OCI-LY7 (cell line): ENCODE data around the gene CBFA2T2. TPM values are rescaled to one million over a fixed set of nuclear protein-coding genes. Genes with fewer than 3 reads are reported as not detected.
"Not testable (repeated sequence)": the region's sequence is repeated elsewhere in the genome, so short reads cannot be mapped to it uniquely, and the experiment has no call there.

Experiments used
- BruUV-seq: library from RNA; stranded (reverse); fragments of 400-500 nt; replicated peaks from 2 replicates; lab custom pipeline; 2021; lab: Mats Ljungman, UMichigan
- CTCF ChIA-PET: fragments of 300-600 bp; sonication (Branson Sonifier 250); formaldehyde crosslinking; loops from one replicate; lab custom pipeline; 2022; ENCODE audit warnings: antibody characterized with exemption; ENCODE audit not compliant: unreplicated experiment; lab: Charles Lee
- POLR2A ChIA-PET: fragments of 300-600 bp; sonication (Branson Sonifier 250); formaldehyde crosslinking; loops from one replicate; lab custom pipeline; 2022; ENCODE audit warnings: antibody characterized with exemption; lab: Charles Lee
- DNase-seq: peaks from one replicate; pipeline ENCODE4 v3.0.0-alpha.2; 2015; ENCODE audit warnings: low spot score
- H2AFZ ChIP-seq: fragments of 200-600 bp; sonication (generic), shearing (Covaris generic); 2 replicates; pipeline ENCODE4 v1.6.1; 2014; ENCODE audit warnings: mild to moderate bottlenecking, antibody characterized with exemption, low read length, moderate library complexity
- H3K27ac ChIP-seq: fragments of 200-600 bp; sonication (generic); 2 replicates; pipeline ENCODE4 v1.5.1; 2014; ENCODE audit warnings: mixed run types, low read depth, mild to moderate bottlenecking, moderate library complexity, low read length, inconsistent platforms; ENCODE audit not compliant: poor library complexity, severe bottlenecking
- H3K36me3 ChIP-seq: fragments of 200-600 bp; sonication (generic); 2 replicates; pipeline ENCODE4 v1.6.1; 2014; ENCODE audit warnings: mild to moderate bottlenecking, antibody characterized with exemption, low read length, moderate library complexity, mixed read lengths; ENCODE audit not compliant: insufficient read depth
- H3K4me1 ChIP-seq: fragments of 200-600 bp; sonication (generic); 2 replicates; pipeline ENCODE4 v1.5.1; 2014; ENCODE audit warnings: mild to moderate bottlenecking, low read length; ENCODE audit not compliant: insufficient read depth, poor library complexity, severe bottlenecking
- H3K4me2 ChIP-seq: fragments of 200-600 bp; sonication (generic); 2 replicates; pipeline ENCODE4 v1.6.1; 2014; ENCODE audit warnings: mild to moderate bottlenecking, low read length
- H3K4me3 ChIP-seq: fragments of 200-600 bp; sonication (generic); 2 replicates; pipeline ENCODE4 v1.5.1; 2014; ENCODE audit warnings: mild to moderate bottlenecking, low read depth, low read length; ENCODE audit not compliant: poor library complexity, severe bottlenecking
- H3K79me2 ChIP-seq: fragments of 200-600 bp; sonication (generic); 2 replicates; pipeline ENCODE4 v1.6.1; 2016; ENCODE audit warnings: low read depth, mild to moderate bottlenecking, low read length, moderate library complexity, mixed read lengths; ENCODE audit not compliant: insufficient read depth
- H3K9me2 ChIP-seq: fragments of 200-600 bp; sonication (generic); 2 replicates; pipeline ENCODE4 v1.6.1; 2016; ENCODE audit warnings: mild to moderate bottlenecking, low read length, mixed read lengths; ENCODE audit not compliant: insufficient read depth
- H3K9me3 ChIP-seq: fragments of 200-600 bp; sonication (generic); 2 replicates; pipeline ENCODE4 v1.6.1; 2014; ENCODE audit warnings: mild to moderate bottlenecking, mixed run types, low read length, mixed read lengths
- H4K20me1 ChIP-seq: fragments of 200-600 bp; sonication (generic); 2 replicates; pipeline ENCODE4 v1.6.1; 2014; ENCODE audit warnings: mild to moderate bottlenecking, antibody characterized with exemption, low read length, moderate library complexity, mixed read lengths; ENCODE audit not compliant: insufficient read depth
- CTCF ChIP-seq: fragments of 200-600 bp; sonication (generic); conservative IDR thresholded peaks from 2 replicates; pipeline ENCODE4 v1.5.1; 2014; ENCODE audit warnings: mild to moderate bottlenecking, antibody characterized with exemption, low read length, moderate library complexity, mixed read lengths
- EZH2phosphoT487 ChIP-seq: fragments of 200-600 bp; sonication (generic); IDR thresholded peaks from 2 replicates; pipeline ENCODE4 v1.6.1; 2018; ENCODE audit warnings: low read depth, borderline replicate concordance, mild to moderate bottlenecking, mixed run types, antibody characterized with exemption, low read length, moderate library complexity, mixed read lengths
- intact Hi-C: fragments of 100-400 bp; cut with micrococcal nuclease; formaldehyde crosslinking; loops from one replicate; pipeline ENCODE4 v1.10.0; 2022; ENCODE audit not compliant: unreplicated experiment
- total RNA-seq, 2 experiments: library from RNA; depleted of rRNA in 1 of 2; stranded (reverse); fragments of >200 nt in 1 of 2; shearing (Covaris generic) in 1 of 2; gene quantifications; 2 replicates each; pipeline ENCODE4 v1.2.3, GENCODE V29; 2014 to 2022

Gene CBFA2T2
- total RNA-seq, 2 experiments from 2014 or later = 20.7 to 32.9 TPM

GRCh38 chr20:33464759-33465158 is 25.1 kb upstream of the CBFA2T2 start:
- intact Hi-C loops = not testable (repeated sequence)
- H3K4me1 ChIP-seq = peaks cover 38% of the 10 kb centered on the region

DNA sequence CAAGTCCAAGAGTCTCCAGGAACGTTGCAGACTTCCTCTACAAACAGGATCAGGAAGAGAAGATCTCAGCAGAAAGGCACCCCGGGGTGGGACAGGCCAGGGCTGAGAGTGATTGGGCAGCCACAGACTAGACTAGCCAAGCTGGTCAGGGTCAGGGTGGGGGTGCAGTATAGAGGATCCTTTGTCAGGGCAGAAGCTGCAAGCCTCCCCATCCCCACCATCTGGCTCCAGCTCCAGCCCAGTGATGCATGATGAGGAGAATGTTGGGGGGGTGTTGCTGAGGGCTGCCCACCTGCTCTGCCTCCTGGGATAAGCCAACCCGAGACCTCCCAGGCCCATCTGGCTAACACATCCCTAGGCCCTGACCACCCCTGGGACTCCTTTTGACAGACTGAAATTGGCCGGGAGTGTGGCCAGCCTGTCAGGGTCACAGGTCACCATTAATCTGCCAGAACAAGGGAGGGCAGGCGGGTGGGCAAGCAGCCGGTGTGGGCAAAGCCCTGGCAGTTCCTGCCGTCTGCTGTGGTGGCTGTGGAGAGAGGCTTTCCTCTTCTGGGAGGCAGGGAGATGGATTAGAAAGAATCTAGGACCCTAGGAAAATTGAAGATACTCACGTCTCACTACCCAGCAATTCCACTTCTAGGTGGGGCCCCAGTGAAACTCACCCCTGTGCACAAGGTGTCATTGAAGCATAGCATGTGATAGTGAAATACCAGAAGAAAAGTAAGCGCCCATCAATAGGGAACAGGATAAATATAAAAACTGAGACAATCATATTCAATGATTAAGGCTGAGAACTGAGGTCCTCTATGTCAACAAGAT is 24.2 kb upstream of the CBFA2T2 start:
- H4K20me1 ChIP-seq = no peaks in the 10 kb centered on the region
- H3K4me1 ChIP-seq = peaks cover 38% of the 10 kb centered on the region
- H3K4me2 ChIP-seq = peak overlapping the region; percentile 36
- ChIA-PET POLR2A (interaction anchor here (0.6 to 1.4 kb wide), 3 partner anchors 10 to 101 kb away, joined by 3 to 4 read pairs (median 4); partner anchors contain the start of gene SNTA1), CTCF (interaction anchor here (0.6 kb wide), 2 partner anchors 11 to 57 kb away, joined by 3 read pairs; no protein-coding TSS in a partner anchor)
- no peaks in the 10 kb centered on the region for H3K9me3 ChIP-seq
- TF ChIP-seq CTCF = no peak
- no peak for TF ChIP-seq EZH2phosphoT487
- H2AFZ ChIP-seq = peak overlapping the region; percentile 42; the same call in 1 of the 2 replicates
- H3K36me3 ChIP-seq = no peaks in the 10 kb centered on the region; the same call in 1 of the 2 replicates
- no peaks in the 10 kb centered on the region for H3K9me2 ChIP-seq
- intact Hi-C loops = no loop called here
- no TSS peak for BruUV-seq
- no peaks in the 10 kb centered on the region for H3K79me2 ChIP-seq
- DNase-seq = no peak
- no peak overlapping the region for H3K4me3 ChIP-seq
- peak overlapping the region; percentile 4 for H3K27ac ChIP-seq

More at GRCh38 chr20:33464759-33465158, 25.1 kb upstream of the CBFA2T2 start:
- BruUV-seq, POLR2A ChIA-PET, CTCF ChIA-PET, H3K27ac ChIP-seq, H4K20me1 ChIP-seq, H3K79me2 ChIP-seq, H3K4me2 ChIP-seq, H2AFZ ChIP-seq, H3K9me3 ChIP-seq, H3K36me3 ChIP-seq, DNase-seq, H3K4me3 ChIP-seq, H3K9me2 ChIP-seq: not testable (repeated sequence)

DNA sequence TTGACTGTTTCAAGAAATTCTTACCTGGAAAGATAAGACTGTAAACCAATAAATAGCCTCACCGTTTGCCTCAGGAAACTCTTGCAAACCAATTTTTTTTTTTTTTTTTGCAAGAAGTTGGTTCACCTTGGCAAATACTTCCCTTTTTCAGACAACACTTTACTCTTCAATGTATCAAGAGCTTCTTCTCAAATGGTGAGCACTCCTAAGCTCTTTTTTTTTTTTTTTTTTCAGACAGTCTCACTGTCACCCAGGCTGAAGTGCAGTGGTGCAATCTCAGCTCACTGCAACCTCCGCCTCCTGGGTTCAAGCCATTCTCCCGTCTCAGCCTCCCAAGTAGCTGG is 23.6 kb upstream of the CBFA2T2 start:
- TF ChIP-seq EZH2phosphoT487 (no peak), CTCF (no peak)
- Histone ChIP-seq H3K9me3 (no peaks in the 10 kb centered on the region), H4K20me1 (no peaks in the 10 kb centered on the region), H3K27ac (peak overlapping the region; percentile 4), H3K4me1 (peaks cover 33% of the 10 kb centered on the region), H3K4me2 (peak overlapping the region; percentile 36; the same call in 1 of the 2 replicates), H2AFZ (peak overlapping the region; percentile 42; the same call in 1 of the 2 replicates), H3K4me3 (no peak overlapping the region), H3K9me2 (no peaks in the 10 kb centered on the region), H3K79me2 (no peaks in the 10 kb centered on the region), H3K36me3 (no peaks in the 10 kb centered on the region; the same call in 1 of the 2 replicates)
- DNase-seq = peak; percentile 47
- ChIA-PET CTCF (interaction anchor here (0.6 kb wide), 2 partner anchors 10 to 57 kb away, joined by 3 read pairs; no protein-coding TSS in a partner anchor), POLR2A (interaction anchor here (0.5 to 1.4 kb wide), 5 partner anchors 10 to 151 kb away, joined by 3 to 4 read pairs (median 4); partner anchors contain the start of gene SNTA1)
- intact Hi-C loops = no loop called here
- BruUV-seq = no TSS peak
